T47D (cell line): ENCODE measurements around the gene PEX11G.

Experiments used
- DNase-seq, 2 experiments: peaks; one replicate each; pipeline versions ENCODE4 v3.0.0 to v3.0.0-alpha.2; 2011 to 2012; ENCODE audit warnings: low read depth in 1 of 2, low spot score in 1 of 2
- JUND ChIP-seq: IDR thresholded peaks from 2 replicates; pipeline ENCODE4 v1.6.1; 2012; ENCODE audit warnings: low read depth
- in situ Hi-C: cut with HindIII; loops from 2 replicates; pipeline ENCODE4 v1.10.0; 2016; ENCODE audit warnings: low sequenced_read_pairs, low pct_unique_long_range_greater_than_20kb

The PEX11G gene

GRCh38 chr19:7500811-7501450, 12.1 kb upstream of the PEX11G start:
- TF ChIP-seq JUND: no peak
- peak; percentile 87 to 93 for DNase-seq
- in situ Hi-C loops: no loop called here

- DNase-seq: peak; percentile 30 to 35
- in situ Hi-C loops: no loop called here
Observed at GRCh38 chr19:7497292-7497691, 8.5 kb upstream of the PEX11G start.

GRCh38 chr19:7494416-7495098, 5.7 kb upstream of the PEX11G start:
- DNase-seq: peak in 1 of 2 experiments; percentile 29
- TF ChIP-seq JUND: no peak
- in situ Hi-C loops: no loop called here

More at GRCh38 chr19:7497292-7497691, 8.5 kb upstream of the PEX11G start:
- TF ChIP-seq JUND: no peak

- DNase-seq: no peak
- no peak for TF ChIP-seq JUND
- in situ Hi-C loops: no loop called here
Observed at GRCh38 chr19:7492558-7492957, 3.7 kb upstream of the PEX11G start.

- DNase-seq: no peak
- in situ Hi-C loops: no loop called here
- no peak for TF ChIP-seq JUND
Observed at GRCh38 chr19:7492142-7492541, 3.3 kb upstream of the PEX11G start.

- in situ Hi-C loops: no loop called here
- DNase-seq: no peak
- TF ChIP-seq JUND: no peak
Observed at GRCh38 chr19:7489609-7490044, 792 bp upstream of the PEX11G start.

- in situ Hi-C loops: no loop called here
- no peak for TF ChIP-seq JUND
- no peak for DNase-seq
Observed at GRCh38 chr19:7486923-7487322, 1.9 kb downstream of the PEX11G start.

GRCh38 chr19:7483720-7484201, 5.1 kb downstream of the PEX11G start:
- no peak for TF ChIP-seq JUND
- no peak for DNase-seq
- in situ Hi-C loops: no loop called here

- in situ Hi-C loops: no loop called here
- no peak for TF ChIP-seq JUND
- DNase-seq: peak in 1 of 2 experiments; percentile 33
Observed at GRCh38 chr19:7482584-7483439, 6.0 kb downstream of the PEX11G start.

GRCh38 chr19:7480970-7481255, 7.9 kb downstream of the PEX11G start:
- no peak for TF ChIP-seq JUND
- in situ Hi-C loops: no loop called here
- DNase-seq: no peak

GRCh38 chr19:7480222-7480969, 8.4 kb downstream of the PEX11G start:
- in situ Hi-C loops: no loop called here
- no peak for DNase-seq
- TF ChIP-seq JUND: no peak

- in situ Hi-C loops: no loop called here
- DNase-seq: no peak
- no peak for TF ChIP-seq JUND
Observed at GRCh38 chr19:7478843-7479227, 10.0 kb downstream of the PEX11G start.
